ENCODE results near the gene RAB8A. TPM values are rescaled to one million over a fixed set of nuclear protein-coding genes. Genes with fewer than 3 reads are reported as not detected.

The RAB8A gene
- 55.9 and 68.3 TPM in 2 replicates for total RNA-seq

DNA sequence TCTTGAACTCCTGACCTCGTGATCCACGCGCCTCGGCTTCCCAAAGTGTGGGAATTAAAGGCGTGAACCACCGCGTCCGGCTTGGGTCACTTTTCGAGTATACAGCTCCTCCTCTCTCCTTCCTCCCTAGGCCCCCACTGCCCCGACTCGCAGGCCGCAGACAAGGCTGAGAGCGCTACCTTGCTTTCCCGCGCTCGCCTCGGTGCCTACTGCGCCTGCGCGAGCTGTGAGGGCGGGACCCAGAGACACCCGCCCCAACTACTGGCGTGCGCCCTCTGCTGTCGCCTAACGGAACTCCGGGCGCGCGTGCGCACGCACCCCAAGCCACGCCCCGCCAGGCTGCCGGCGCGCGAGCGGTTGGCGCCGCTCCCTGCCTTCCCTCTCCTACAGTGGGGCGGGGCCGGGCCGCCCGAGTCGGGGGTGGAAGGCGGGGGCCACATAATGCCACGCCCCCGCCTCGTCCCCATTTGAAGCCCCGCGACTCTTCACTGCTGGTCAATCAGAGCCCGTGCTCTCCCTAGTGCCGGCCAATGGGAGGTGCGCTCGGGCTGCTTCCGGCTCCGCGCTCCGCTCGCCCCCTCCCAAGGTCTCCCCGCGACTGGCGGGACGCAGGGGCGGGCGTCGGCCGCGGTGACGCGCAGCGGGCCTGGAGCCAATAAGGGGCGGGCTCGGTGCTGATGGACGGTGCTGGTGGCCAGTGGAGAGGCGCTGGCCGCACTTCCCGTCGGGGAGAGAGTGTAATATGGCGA lies at the start of gene RAB8A:
Gene RAB8A, plus strand, starts transcription at position 730 of the 749 bp plus-strand sequence. Its CDS starts 13 bp downstream, at position 743.

DNA sequence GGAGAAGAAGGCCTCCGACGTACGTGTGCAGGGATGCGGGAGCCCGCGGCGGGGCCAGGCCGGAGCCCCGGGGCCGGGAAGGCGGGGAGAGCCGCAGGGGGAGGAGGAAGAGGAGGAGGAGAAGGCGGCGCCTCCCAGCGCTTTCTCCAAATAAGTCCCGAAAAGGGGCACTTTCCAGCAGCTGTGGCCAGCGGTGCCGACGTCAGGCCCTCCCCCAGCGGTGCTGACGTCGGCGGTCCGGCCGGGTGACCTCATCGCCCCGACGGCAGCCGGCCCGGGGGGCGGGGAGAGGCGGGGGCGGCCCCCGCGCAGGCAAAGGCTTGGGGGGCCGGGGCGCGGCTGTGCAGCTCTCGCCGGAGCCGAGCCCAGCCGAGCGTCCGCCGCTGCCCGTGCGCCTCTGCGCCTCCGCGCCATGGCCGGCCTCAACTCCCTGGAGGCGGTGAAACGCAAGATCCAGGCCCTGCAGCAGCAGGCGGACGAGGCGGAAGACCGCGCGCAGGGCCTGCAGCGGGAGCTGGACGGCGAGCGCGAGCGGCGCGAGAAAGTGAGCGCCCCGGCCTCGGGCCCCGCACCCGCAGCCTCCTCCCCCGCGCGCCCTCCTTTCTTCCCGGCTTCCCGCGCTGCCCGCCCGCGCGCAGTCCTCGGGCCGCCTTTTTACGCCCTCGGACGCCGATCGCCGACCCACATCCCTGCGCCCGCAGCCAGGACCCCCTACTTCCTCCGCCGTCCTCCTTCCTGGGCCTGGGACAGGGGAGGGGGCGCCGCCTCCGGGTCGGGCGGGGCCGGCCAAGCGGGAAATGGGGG lies 35.3 kb upstream of the RAB8A start, which contains the start of gene TPM4:
Gene TPM4, plus strand, starts transcription at position 342 of the 804 bp plus-strand sequence. Its CDS starts 71 bp downstream, at position 413.

DNA sequence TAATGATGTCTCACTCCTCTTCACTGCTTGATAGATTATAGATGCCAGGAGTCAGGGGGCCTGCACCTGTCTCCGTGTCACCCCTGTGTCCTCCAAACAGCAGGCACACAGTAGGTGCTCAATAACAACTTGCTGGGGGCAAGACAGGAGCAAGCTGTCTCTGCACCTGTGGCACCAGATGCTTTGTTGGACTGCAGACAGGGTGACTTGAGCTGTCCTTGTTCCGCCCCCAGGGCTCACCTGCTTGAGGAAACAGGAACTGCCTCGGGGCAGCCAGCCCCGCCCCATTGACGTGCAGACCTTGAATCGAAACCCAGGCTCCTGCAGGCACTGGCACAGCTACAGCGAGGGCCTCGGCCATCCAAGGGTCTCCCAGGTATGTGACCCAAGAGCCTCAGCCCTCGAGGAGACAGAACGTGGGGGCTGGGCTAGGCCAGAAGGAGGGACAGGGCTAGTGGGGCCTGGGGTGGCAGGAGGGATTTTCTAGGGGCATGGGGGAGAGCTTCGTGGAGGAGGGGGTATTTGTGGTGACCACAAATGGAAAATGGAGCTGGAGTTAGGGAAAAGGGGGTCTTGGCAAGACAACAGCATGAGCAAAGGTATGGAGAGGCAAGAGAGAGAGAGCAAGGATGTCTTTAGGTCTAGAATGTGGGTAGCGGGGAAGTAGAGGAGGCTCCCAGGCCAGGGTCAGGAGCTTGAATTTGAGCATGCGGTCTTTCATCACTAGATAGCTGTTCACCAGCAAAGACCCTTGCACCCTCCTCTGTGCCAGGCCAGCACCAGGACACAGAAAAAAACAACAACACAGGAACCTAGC lies 31.9 kb downstream of the RAB8A start, which contains the start of gene HSH2D:
Gene HSH2D, plus strand, starts transcription at position 287 of the 817 bp plus-strand sequence. CDS start 5,066 bp downstream, outside the sequence.

Other genes with a start within 250 kb of the RAB8A start
- 0.14 TPM in 1 of 2 replicates, not detected in the other for gene CYP4F2, start 213.8 kb upstream of the RAB8A start, total RNA-seq
- gene CYP4F11, start 177.4 kb upstream of the RAB8A start, total RNA-seq: not detected in 2 replicates
- not detected in 2 replicates for gene OR10H4, start 162.9 kb upstream of the RAB8A start, total RNA-seq
- 476 and 560 TPM in 2 replicates for gene TPM4, start 35.4 kb upstream of the RAB8A start, total RNA-seq
- 0.85 TPM in 1 of 2 replicates, not detected in the other for gene HSH2D, start 31.8 kb downstream of the RAB8A start, total RNA-seq
- gene CIB3, start 61.6 kb downstream of the RAB8A start, total RNA-seq: not detected in 2 replicates
- 76.8 and 83.1 TPM in 2 replicates for gene FAM32A, start 73.5 kb downstream of the RAB8A start, total RNA-seq
- gene AP1M1, start 86.0 kb downstream of the RAB8A start, total RNA-seq: 49.7 and 61.1 TPM in 2 replicates
- 0.37 and 1.1 TPM in 2 replicates for gene KLF2, start 212.9 kb downstream of the RAB8A start, total RNA-seq